OCI-LY7 (cell line): ENCODE results near the gene GPC1. TPM values are rescaled to one million over a fixed set of nuclear protein-coding genes. Genes with fewer than 3 reads are reported as not detected.

Experiments used
- BruUV-seq: library from RNA; stranded (reverse); fragments of 400-500 nt; replicated peaks from 2 replicates; lab custom pipeline; 2021; lab: Mats Ljungman, UMichigan
- CTCF ChIA-PET: fragments of 300-600 bp; sonication (Branson Sonifier 250); formaldehyde crosslinking; loops from one replicate; lab custom pipeline; 2022; ENCODE audit warnings: antibody characterized with exemption; ENCODE audit not compliant: unreplicated experiment; lab: Charles Lee
- POLR2A ChIA-PET: fragments of 300-600 bp; sonication (Branson Sonifier 250); formaldehyde crosslinking; loops from one replicate; lab custom pipeline; 2022; ENCODE audit warnings: antibody characterized with exemption; lab: Charles Lee
- DNase-seq: peaks from one replicate; pipeline ENCODE4 v3.0.0-alpha.2; 2015; ENCODE audit warnings: low spot score
- H2AFZ ChIP-seq: fragments of 200-600 bp; sonication (generic), shearing (Covaris generic); 2 replicates; pipeline ENCODE4 v1.6.1; 2014; ENCODE audit warnings: mild to moderate bottlenecking, antibody characterized with exemption, low read length, moderate library complexity
- H3K27ac ChIP-seq: fragments of 200-600 bp; sonication (generic); 2 replicates; pipeline ENCODE4 v1.5.1; 2014; ENCODE audit warnings: mixed run types, low read depth, mild to moderate bottlenecking, moderate library complexity, low read length, inconsistent platforms; ENCODE audit not compliant: poor library complexity, severe bottlenecking
- H3K36me3 ChIP-seq: fragments of 200-600 bp; sonication (generic); 2 replicates; pipeline ENCODE4 v1.6.1; 2014; ENCODE audit warnings: mild to moderate bottlenecking, antibody characterized with exemption, low read length, moderate library complexity, mixed read lengths; ENCODE audit not compliant: insufficient read depth
- H3K4me1 ChIP-seq: fragments of 200-600 bp; sonication (generic); 2 replicates; pipeline ENCODE4 v1.5.1; 2014; ENCODE audit warnings: mild to moderate bottlenecking, low read length; ENCODE audit not compliant: insufficient read depth, poor library complexity, severe bottlenecking
- H3K4me2 ChIP-seq: fragments of 200-600 bp; sonication (generic); 2 replicates; pipeline ENCODE4 v1.6.1; 2014; ENCODE audit warnings: mild to moderate bottlenecking, low read length
- H3K4me3 ChIP-seq: fragments of 200-600 bp; sonication (generic); 2 replicates; pipeline ENCODE4 v1.5.1; 2014; ENCODE audit warnings: mild to moderate bottlenecking, low read depth, low read length; ENCODE audit not compliant: poor library complexity, severe bottlenecking
- H3K79me2 ChIP-seq: fragments of 200-600 bp; sonication (generic); 2 replicates; pipeline ENCODE4 v1.6.1; 2016; ENCODE audit warnings: low read depth, mild to moderate bottlenecking, low read length, moderate library complexity, mixed read lengths; ENCODE audit not compliant: insufficient read depth
- H3K9me2 ChIP-seq: fragments of 200-600 bp; sonication (generic); 2 replicates; pipeline ENCODE4 v1.6.1; 2016; ENCODE audit warnings: mild to moderate bottlenecking, low read length, mixed read lengths; ENCODE audit not compliant: insufficient read depth
- H3K9me3 ChIP-seq: fragments of 200-600 bp; sonication (generic); 2 replicates; pipeline ENCODE4 v1.6.1; 2014; ENCODE audit warnings: mild to moderate bottlenecking, mixed run types, low read length, mixed read lengths
- H4K20me1 ChIP-seq: fragments of 200-600 bp; sonication (generic); 2 replicates; pipeline ENCODE4 v1.6.1; 2014; ENCODE audit warnings: mild to moderate bottlenecking, antibody characterized with exemption, low read length, moderate library complexity, mixed read lengths; ENCODE audit not compliant: insufficient read depth
- EZH2phosphoT487 ChIP-seq: fragments of 200-600 bp; sonication (generic); IDR thresholded peaks from 2 replicates; pipeline ENCODE4 v1.6.1; 2018; ENCODE audit warnings: low read depth, borderline replicate concordance, mild to moderate bottlenecking, mixed run types, antibody characterized with exemption, low read length, moderate library complexity, mixed read lengths
- intact Hi-C: fragments of 100-400 bp; cut with micrococcal nuclease; formaldehyde crosslinking; loops from one replicate; pipeline ENCODE4 v1.10.0; 2022; ENCODE audit not compliant: unreplicated experiment
- total RNA-seq, 2 experiments: library from RNA; depleted of rRNA in 1 of 2; stranded (reverse); fragments of >200 nt in 1 of 2; shearing (Covaris generic) in 1 of 2; gene quantifications; 2 replicates each; pipeline ENCODE4 v1.2.3, GENCODE V29; 2014 to 2022
- TF ChIP-seq, protein P1 (sequence below): fragments of 200-600 bp; sonication (generic); conservative IDR thresholded peaks from 2 replicates; pipeline ENCODE4 v1.5.1; 2014; ENCODE audit warnings: mild to moderate bottlenecking, antibody characterized with exemption, low read length, moderate library complexity, mixed read lengths

The GPC1 gene
- total RNA-seq, 2 experiments from 2014 or later = 2.4 to 4.0 TPM

DNA sequence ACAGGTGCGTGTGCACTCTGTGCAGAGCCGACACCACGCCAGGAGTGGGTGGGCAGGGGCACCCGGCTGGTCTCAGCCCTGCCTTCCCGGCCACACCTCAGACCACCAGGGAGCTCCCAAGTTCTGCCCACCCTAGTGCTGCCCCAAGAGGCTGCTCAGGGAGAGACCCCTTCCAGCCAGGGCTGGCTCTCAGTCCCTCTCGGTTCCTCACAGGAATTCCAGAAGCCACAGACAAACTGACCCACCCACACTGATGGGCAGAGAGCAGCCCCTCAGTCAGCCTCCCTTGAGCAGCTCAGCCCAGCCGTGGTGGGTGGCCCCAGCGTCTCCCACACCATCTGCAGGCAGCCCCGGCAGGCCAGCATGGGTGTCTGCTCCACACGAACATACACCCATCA is 33.8 kb downstream of the GPC1 start:
- H3K4me3 ChIP-seq = no peak overlapping the region
- POLR2A ChIA-PET = no interaction called here
- no peaks in the 10 kb centered on the region for H3K9me2 ChIP-seq
- H3K27ac ChIP-seq = no peak overlapping the region
- CTCF ChIA-PET = no interaction called here
- no peaks in the 10 kb centered on the region for H3K4me1 ChIP-seq
- no peak overlapping the region for H2AFZ ChIP-seq
- TF ChIP-seq, protein P1, sequence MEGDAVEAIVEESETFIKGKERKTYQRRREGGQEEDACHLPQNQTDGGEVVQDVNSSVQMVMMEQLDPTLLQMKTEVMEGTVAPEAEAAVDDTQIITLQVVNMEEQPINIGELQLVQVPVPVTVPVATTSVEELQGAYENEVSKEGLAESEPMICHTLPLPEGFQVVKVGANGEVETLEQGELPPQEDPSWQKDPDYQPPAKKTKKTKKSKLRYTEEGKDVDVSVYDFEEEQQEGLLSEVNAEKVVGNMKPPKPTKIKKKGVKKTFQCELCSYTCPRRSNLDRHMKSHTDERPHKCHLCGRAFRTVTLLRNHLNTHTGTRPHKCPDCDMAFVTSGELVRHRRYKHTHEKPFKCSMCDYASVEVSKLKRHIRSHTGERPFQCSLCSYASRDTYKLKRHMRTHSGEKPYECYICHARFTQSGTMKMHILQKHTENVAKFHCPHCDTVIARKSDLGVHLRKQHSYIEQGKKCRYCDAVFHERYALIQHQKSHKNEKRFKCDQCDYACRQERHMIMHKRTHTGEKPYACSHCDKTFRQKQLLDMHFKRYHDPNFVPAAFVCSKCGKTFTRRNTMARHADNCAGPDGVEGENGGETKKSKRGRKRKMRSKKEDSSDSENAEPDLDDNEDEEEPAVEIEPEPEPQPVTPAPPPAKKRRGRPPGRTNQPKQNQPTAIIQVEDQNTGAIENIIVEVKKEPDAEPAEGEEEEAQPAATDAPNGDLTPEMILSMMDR = no peak
- no peak for TF ChIP-seq EZH2phosphoT487
- no peaks in the 10 kb centered on the region for H3K36me3 ChIP-seq
- BruUV-seq = no TSS peak
- no peaks in the 10 kb centered on the region for H4K20me1 ChIP-seq
- H3K79me2 ChIP-seq = no peaks in the 10 kb centered on the region
- no peak for DNase-seq
- H3K4me2 ChIP-seq = no peak overlapping the region
- intact Hi-C loops = no loop called here
- no peaks in the 10 kb centered on the region for H3K9me3 ChIP-seq

- ChIA-PET CTCF (no interaction called here), POLR2A (no interaction called here)
- Histone ChIP-seq H2AFZ (no peak overlapping the region), H3K4me2 (no peak overlapping the region), H3K36me3 (peaks cover 2% of the 10 kb centered on the region; the same call in 1 of the 2 replicates), H4K20me1 (no peaks in the 10 kb centered on the region), H3K4me1 (no peaks in the 10 kb centered on the region), H3K9me2 (no peaks in the 10 kb centered on the region), H3K9me3 (peaks cover 3% of the 10 kb centered on the region; the same call in 1 of the 2 replicates), H3K27ac (no peak overlapping the region), H3K4me3 (no peak overlapping the region), H3K79me2 (no peaks in the 10 kb centered on the region)
- DNase-seq = no peak
- TF ChIP-seq, protein P1 = no peak
- no peak for TF ChIP-seq EZH2phosphoT487
- no TSS peak for BruUV-seq
- intact Hi-C loops = no loop called here
These were observed 34.3 kb downstream of the GPC1 start for GRCh38 chr2:240469740-240470139.

DNA sequence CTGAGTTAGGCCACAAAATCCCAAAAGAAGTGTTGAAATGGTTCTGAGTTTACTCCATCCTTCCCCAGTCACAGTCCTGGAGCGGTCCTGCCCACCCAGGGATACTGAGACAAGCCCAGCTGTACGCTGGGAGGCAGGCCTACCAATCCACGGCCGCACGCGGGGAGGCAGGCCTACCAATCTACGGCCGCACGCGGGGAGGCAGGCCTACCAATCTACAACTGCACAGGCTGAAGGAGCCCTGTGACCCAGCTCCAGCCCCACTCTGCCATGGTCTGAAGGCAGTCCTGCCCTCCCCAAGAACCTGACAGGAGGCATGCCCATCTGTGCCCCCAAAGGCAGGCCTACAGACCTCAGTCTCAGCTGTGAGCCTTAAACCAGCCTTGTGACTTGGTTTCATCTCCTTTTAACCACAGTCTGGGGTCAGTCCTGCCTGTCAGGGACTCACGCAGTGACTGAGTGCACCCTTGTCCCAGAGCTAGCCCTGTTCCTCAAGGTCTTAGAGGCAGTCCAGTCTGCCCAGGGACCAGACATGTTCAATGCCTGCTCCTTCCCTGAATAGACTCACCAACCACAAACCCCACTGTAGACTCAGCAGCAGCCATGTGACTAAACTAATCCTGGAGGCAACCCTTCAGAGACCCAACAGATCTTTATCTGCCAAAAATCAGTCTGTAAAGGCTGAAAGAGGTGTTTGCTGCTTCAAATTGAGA is 36.8 kb downstream of the GPC1 start:
- no peaks in the 10 kb centered on the region for H3K79me2 ChIP-seq
- H3K36me3 ChIP-seq = peaks cover 3% of the 10 kb centered on the region; the same call in 1 of the 2 replicates
- TF ChIP-seq EZH2phosphoT487 = no peak
- TF ChIP-seq, protein P1 = no peak
- no peak for DNase-seq
- BruUV-seq = no TSS peak
- H4K20me1 ChIP-seq = no peaks in the 10 kb centered on the region
- peaks cover 8% of the 10 kb centered on the region; the same call in 1 of the 2 replicates for H3K9me3 ChIP-seq
- H3K4me3 ChIP-seq = no peak overlapping the region
- intact Hi-C loops = no loop called here
- no peak overlapping the region for H2AFZ ChIP-seq
- H3K4me1 ChIP-seq = no peaks in the 10 kb centered on the region
- no peak overlapping the region for H3K27ac ChIP-seq
- no peak overlapping the region for H3K4me2 ChIP-seq
- ChIA-PET POLR2A (no interaction called here), CTCF (no interaction called here)
- no peaks in the 10 kb centered on the region for H3K9me2 ChIP-seq
